ENCODE data around the gene CHPF. TPM values are rescaled to one million over a fixed set of nuclear protein-coding genes. Genes with fewer than 3 reads are reported as not detected.

The CHPF gene
- total RNA-seq (2022) = 26.4 and 27.3 TPM in 2 replicates
- percentile 63 among the genes with signal in this experiment for Bru-seq, nascent RNA
- BruChase-seq, experiment 1, labeled RNA remaining after a 2-hour chase = percentile 65 among the genes with signal in this experiment
- BruChase-seq, experiment 2, labeled RNA remaining after a 6-hour chase = percentile 76 among the genes with signal in this experiment
- long read RNA-seq, transcript CHPF-201 (4 exons, 3,013 nt) = major isoform, 49 of 80 reads
- long read RNA-seq, transcript CHPF-202 (2 exons, 1,079 nt) = minor isoform, 6 of 80 reads
- long read RNA-seq, partial matches to known transcripts = 21 of 80 reads
- long read RNA-seq, other reads (novel, unspliced or antisense) = 4 of 80 reads

- Histone ChIP-seq H3K4me1 (peaks cover 19% of the 10 kb centered on the region), H3K36me3 (ENCODE audit: control insufficient read depth, insufficient read depth, low read length) (peaks cover 8% of the 10 kb centered on the region), H3K9me3 (no peaks in the 10 kb centered on the region), H3K4me3 (ENCODE audit: low read depth, low read length) (peak within 1 kb of the TSS; percentile 92), H3K27me3 (replicated peaks; ENCODE audit: control insufficient read depth, insufficient read depth, low read length) (no peaks in the 10 kb centered on the region)
- DNase-seq = peak; percentile 99
- peaks cover 30% of the 10 kb centered on the region for H3K36me3 Mint-ChIP-seq (ENCODE audit: insufficient read depth, unreplicated experiment)
- H3K4me3 Mint-ChIP-seq (ENCODE audit: unreplicated experiment) = peak within 1 kb of the TSS; percentile 92
- ChIA-PET CTCF (interaction anchor here (0.6 to 3.4 kb wide), 14 partner anchors 9 to 155 kb away, joined by 3 to 19 read pairs (median 5); partner anchors contain the start of genes GMPPA and STK11IP), POLR2A (interaction anchor here (0.6 to 2.1 kb wide), 4 partner anchors 27 to 175 kb away, joined by 3 to 4 read pairs (median 3); partner anchors contain the start of genes OBSL1 and STK11IP)
- intact Hi-C loops (cut with micrococcal nuclease; ENCODE audit: unreplicated experiment) = loop anchor here (1.0 to 2.0 kb wide), 4 partner anchors 9 to 99 kb away; partner anchors contain the start of gene INHA
- BruUV-seq (replicated peaks) = no TSS peak
- no peaks in the 10 kb centered on the region for H3K27me3 Mint-ChIP-seq (ENCODE audit: insufficient read depth, unreplicated experiment)
- peak within 1 kb of the TSS; percentile 87 for H3K27ac Mint-ChIP-seq (ENCODE audit: unreplicated experiment)
- TF ChIP-seq CTCF (IDR thresholded peaks at IDR 0.05; ENCODE audit: insufficient read depth in 1 of 2, low read depth in 1 of 2, low read length in 1 of 2, severe bottlenecking in 1 of 2, unreplicated experiment in 1 of 2) = no peak
- H3K4me1 Mint-ChIP-seq (ENCODE audit: low read depth, unreplicated experiment) = peaks cover 7% of the 10 kb centered on the region
- no peaks in the 10 kb centered on the region for H3K9me3 Mint-ChIP-seq (ENCODE audit: unreplicated experiment)
Observed at GRCh38 chr2:219543596-219544358, at the start of gene CHPF, which contains the start of gene TMEM198. Gene CHPF (minus strand): TSS chr2:219543809. CDS start chr2:219543538, 271 bp downstream. Gene TMEM198 (plus strand): TSS chr2:219544028. CDS start chr2:219544728, 700 bp downstream.

GRCh38 chr2:219593154-219593553 is 49.5 kb upstream of the CHPF start:
- intact Hi-C loops (cut with micrococcal nuclease; ENCODE audit: unreplicated experiment) = no loop called here
- no peak overlapping the region for H3K27ac Mint-ChIP-seq (ENCODE audit: unreplicated experiment)
- H3K9me3 ChIP-seq = no peaks in the 10 kb centered on the region
- no peak for DNase-seq
- ChIA-PET POLR2A (no interaction called here), CTCF (no interaction called here)
- H3K9me3 Mint-ChIP-seq (ENCODE audit: unreplicated experiment) = no peaks in the 10 kb centered on the region
- no peaks in the 10 kb centered on the region for H3K27me3 ChIP-seq (replicated peaks; ENCODE audit: control insufficient read depth, insufficient read depth, low read length)
- peaks cover 2% of the 10 kb centered on the region for H3K27me3 Mint-ChIP-seq (ENCODE audit: insufficient read depth, unreplicated experiment)
- no peak for TF ChIP-seq CTCF (IDR thresholded peaks at IDR 0.05; ENCODE audit: insufficient read depth in 1 of 2, low read depth in 1 of 2, low read length in 1 of 2, severe bottlenecking in 1 of 2, unreplicated experiment in 1 of 2)
- H3K4me1 Mint-ChIP-seq (ENCODE audit: low read depth, unreplicated experiment) = no peaks in the 10 kb centered on the region
- BruUV-seq (replicated peaks) = no TSS peak
- no peak overlapping the region for H3K4me3 Mint-ChIP-seq (ENCODE audit: unreplicated experiment)
- H3K4me1 ChIP-seq = peaks cover 18% of the 10 kb centered on the region
- no peak overlapping the region for H3K4me3 ChIP-seq (ENCODE audit: low read depth, low read length)
- H3K36me3 Mint-ChIP-seq (ENCODE audit: insufficient read depth, unreplicated experiment) = peaks cover 12% of the 10 kb centered on the region
- H3K36me3 ChIP-seq (ENCODE audit: control insufficient read depth, insufficient read depth, low read length) = no peaks in the 10 kb centered on the region

GRCh38 chr2:219592736-219593135 is 49.1 kb upstream of the CHPF start:
- no peaks in the 10 kb centered on the region for H3K9me3 Mint-ChIP-seq (ENCODE audit: unreplicated experiment)
- intact Hi-C loops (cut with micrococcal nuclease; ENCODE audit: unreplicated experiment) = no loop called here
- no peak for TF ChIP-seq CTCF (IDR thresholded peaks at IDR 0.05; ENCODE audit: insufficient read depth in 1 of 2, low read depth in 1 of 2, low read length in 1 of 2, severe bottlenecking in 1 of 2, unreplicated experiment in 1 of 2)
- BruUV-seq (replicated peaks) = no TSS peak
- no peaks in the 10 kb centered on the region for H3K27me3 ChIP-seq (replicated peaks; ENCODE audit: control insufficient read depth, insufficient read depth, low read length)
- H3K4me1 ChIP-seq = peaks cover 18% of the 10 kb centered on the region
- H3K4me1 Mint-ChIP-seq (ENCODE audit: low read depth, unreplicated experiment) = no peaks in the 10 kb centered on the region
- ChIA-PET CTCF (no interaction called here), POLR2A (no interaction called here)
- no peak overlapping the region for H3K4me3 Mint-ChIP-seq (ENCODE audit: unreplicated experiment)
- no peak overlapping the region for H3K27ac Mint-ChIP-seq (ENCODE audit: unreplicated experiment)
- DNase-seq = no peak
- H3K4me3 ChIP-seq (ENCODE audit: low read depth, low read length) = no peak overlapping the region
- no peaks in the 10 kb centered on the region for H3K9me3 ChIP-seq
- peaks cover 2% of the 10 kb centered on the region for H3K27me3 Mint-ChIP-seq (ENCODE audit: insufficient read depth, unreplicated experiment)
- peaks cover 8% of the 10 kb centered on the region for H3K36me3 Mint-ChIP-seq (ENCODE audit: insufficient read depth, unreplicated experiment)
- H3K36me3 ChIP-seq (ENCODE audit: control insufficient read depth, insufficient read depth, low read length) = no peaks in the 10 kb centered on the region

All from Caco-2 (cell line).